DMS114 treated with DMSO at 0.1 percent for 48 hours (cell line): ENCODE measurements around the gene ARSK.
A peak's percentile ranks its signal among the peaks of the same experiment; 100 is the strongest.

Experiments
- DNase-seq: peaks from one replicate; lab custom pipeline; 2025; ENCODE audit not compliant: unreplicated experiment; lab: John Stamatoyannopoulos, UW

The ARSK gene, protein sequence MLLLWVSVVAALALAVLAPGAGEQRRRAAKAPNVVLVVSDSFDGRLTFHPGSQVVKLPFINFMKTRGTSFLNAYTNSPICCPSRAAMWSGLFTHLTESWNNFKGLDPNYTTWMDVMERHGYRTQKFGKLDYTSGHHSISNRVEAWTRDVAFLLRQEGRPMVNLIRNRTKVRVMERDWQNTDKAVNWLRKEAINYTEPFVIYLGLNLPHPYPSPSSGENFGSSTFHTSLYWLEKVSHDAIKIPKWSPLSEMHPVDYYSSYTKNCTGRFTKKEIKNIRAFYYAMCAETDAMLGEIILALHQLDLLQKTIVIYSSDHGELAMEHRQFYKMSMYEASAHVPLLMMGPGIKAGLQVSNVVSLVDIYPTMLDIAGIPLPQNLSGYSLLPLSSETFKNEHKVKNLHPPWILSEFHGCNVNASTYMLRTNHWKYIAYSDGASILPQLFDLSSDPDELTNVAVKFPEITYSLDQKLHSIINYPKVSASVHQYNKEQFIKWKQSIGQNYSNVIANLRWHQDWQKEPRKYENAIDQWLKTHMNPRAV

DNA sequence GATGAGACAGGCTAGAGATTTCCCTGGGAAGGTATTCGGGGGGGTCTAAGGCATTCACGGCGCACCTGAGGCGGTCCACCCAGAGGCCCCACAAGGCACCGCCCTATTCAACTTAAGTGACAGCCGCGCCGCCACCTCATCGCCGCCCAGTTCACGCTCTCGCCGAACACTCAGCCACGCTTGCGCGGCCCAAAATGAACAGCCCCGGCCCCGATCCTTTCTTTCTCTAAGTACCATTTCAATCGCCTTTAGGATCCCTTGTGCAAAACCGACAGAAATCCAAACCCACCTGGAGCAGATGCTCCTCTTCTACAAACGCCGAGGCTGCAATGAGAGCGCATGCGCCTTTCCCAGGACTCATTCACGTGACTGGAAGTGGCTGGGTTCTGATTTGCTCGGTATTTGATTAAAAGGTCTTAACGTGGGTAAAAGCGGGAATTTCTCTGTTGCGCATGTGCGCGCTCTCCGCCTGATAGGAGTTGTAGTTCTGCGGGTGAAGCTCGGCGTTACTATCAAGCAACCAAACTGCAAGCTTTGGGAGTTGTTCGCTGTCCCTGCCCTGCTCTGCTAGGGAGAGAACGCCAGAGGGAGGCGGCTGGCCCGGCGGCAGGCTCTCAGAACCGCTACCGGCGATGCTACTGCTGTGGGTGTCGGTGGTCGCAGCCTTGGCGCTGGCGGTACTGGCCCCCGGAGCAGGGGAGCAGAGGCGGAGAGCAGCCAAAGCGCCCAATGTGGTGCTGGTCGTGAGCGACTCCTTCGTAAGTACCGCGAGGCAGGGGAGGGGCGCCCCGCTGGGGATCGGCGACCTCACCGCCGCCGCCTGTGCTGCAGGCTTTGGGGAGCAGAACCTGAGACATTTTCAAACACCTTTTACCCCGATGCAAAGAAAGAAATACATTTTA, at the start of gene ARSK, which contains the start of gene SKIC3:
Gene ARSK, plus strand, starts transcription at position 455 of the 902 bp plus-strand sequence. Its CDS starts 178 bp downstream, at position 633.
Gene SKIC3, minus strand, starts transcription at position 331 of the 902 bp plus-strand sequence. CDS start 7,827 bp downstream, outside the sequence.
- DNase-seq = peak; percentile 98

DNA sequence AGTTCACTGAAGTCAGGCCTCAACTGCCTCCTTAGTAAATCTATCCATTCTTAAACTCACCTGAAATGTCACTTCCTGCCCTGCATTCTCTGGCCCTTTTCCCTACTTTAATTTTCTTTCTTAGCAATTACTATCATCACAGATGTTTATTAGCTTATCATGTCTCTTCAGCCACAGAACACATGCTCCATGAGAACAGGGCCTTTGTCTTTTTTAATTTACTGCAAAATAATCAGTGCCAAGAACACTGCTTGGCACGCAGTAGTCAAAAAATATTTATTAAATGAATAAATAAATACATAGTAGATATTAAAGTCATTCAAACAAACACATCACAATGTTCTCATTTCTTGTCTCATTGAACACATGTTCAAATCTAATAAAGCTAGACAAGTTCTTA, 46.4 kb upstream of the ARSK start:
- DNase-seq = no peak

DNA sequence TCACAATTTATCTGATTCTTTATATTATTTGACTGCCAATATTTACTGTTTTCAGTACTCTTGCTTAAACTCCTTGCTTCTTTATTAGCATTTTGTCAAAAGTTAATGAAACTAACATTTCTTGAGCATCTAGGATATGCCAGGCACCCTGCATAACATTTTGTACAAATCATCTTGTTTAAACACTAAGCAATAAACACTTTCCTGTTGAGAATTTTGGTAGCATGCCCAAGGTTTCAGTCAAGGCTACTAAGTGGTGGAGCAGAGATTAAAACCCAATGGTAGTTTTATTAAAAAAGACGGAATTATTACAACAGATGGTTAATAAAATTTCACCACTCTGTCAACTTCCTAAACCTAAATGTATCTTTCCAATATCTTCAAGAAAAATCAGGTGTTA, 43.3 kb upstream of the ARSK start:
- DNase-seq = no peak

DNA sequence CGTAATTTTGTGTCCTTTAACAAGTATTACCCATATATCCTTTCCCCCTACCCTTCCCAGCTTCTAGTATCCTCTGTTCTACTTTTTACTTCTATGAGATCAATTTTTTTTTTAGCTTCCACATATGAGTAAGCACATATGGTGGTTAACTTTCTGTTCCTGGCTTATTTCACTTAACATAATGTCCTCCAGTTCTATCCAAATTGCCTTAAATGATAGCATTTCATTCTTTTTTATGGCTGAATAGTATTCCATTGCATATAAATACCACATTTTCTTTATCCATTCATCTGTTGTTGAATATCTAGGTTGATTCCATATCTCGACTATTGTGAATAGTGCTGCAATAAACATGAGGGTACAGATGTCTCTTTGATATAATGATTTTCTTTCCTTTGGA, 36.5 kb upstream of the ARSK start:
- no peak for DNase-seq

GRCh38 chr5:95519151-95519550, 35.8 kb upstream of the ARSK start:
- DNase-seq = no peak

- no peak for DNase-seq
Observed at GRCh38 chr5:95519681-95520080, 35.2 kb upstream of the ARSK start.

- DNase-seq = no peak
Observed at GRCh38 chr5:95520206-95520605, 34.7 kb upstream of the ARSK start.

DNA sequence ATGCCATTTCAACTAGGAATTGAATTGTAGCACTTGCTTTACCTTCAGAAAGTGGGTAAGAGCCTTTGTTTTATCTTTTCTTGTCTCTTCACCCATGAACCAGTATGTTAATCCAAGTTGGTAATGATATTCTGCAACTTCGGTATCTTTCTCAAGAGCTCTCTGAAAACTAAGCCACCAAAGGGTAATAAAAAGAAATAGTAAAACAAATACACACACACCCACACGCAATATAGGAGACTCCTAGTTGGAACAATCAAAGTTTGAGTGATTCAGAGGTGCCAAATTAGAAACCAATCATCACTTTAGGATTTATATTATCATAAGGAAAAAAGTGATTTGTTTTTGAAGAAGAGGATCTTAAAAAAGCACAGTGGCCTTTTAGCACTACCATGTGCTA, 30.5 kb upstream of the ARSK start:
- no peak for DNase-seq

GRCh38 chr5:95526871-95527270, 28.0 kb upstream of the ARSK start:
- no peak for DNase-seq

DNA sequence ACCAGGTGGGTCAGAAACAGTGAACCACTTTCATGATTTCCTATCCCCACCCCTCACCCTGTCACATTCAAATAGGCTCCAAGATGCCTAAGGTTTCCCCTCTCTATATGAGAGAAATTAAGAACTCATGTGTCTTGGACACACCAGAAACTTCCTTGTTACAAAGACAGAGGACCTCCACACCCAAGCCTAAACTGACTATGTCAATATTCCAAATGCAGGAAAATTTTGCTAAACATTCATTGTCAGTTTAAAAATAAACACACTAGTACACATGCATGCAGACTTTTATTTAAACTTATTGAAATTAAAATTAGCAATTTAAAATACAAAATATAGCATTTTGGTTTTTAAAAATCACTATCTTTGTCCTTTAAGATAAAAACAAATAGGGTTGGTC, 26.3 kb upstream of the ARSK start:
- no peak for DNase-seq

DNA sequence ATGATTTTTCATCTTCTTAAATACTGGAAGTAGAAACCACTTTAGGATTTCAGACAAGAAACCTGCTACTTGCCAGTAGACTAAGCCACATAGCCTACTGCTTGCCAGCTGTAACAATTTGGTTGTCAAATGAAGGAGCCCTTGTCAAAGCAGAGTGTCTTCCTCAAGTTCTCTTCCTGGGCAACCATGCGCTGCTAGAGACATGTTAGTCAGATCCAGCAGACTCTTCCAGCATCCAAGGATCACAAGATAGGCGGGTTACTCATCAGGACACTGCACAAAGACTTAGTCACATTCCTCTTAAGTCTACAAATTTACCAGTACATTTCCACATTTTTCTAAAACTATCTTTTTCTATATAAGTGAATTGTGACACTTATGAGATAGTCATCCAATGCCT, 24.5 kb upstream of the ARSK start:
- no peak for DNase-seq

- no peak for DNase-seq
Observed at GRCh38 chr5:95531491-95531890, 23.4 kb upstream of the ARSK start.

- no peak for DNase-seq
Observed at GRCh38 chr5:95532415-95532814, 22.5 kb upstream of the ARSK start.

- no peak for DNase-seq
Observed at GRCh38 chr5:95533106-95533505, 21.8 kb upstream of the ARSK start.

- DNase-seq = no peak
Observed at GRCh38 chr5:95533761-95534160, 21.1 kb upstream of the ARSK start.

DNA sequence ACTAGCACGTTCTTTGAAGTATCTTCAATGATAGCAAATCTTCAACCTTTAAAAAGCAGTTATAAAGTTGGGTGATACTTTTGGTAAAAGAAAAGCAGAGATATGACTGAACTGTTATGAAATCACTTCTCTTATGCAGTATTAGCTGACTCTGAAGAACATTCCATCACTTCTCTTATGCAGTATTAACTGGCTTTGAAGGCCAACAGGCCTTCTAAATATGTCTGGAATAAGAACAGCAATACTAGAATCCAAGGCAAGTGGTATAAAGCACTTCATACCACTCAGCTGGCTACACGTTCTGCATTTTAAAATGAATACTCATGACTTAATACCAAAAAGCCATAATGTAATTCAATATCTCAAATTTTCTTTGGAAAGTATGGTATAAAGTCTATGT, 17.4 kb upstream of the ARSK start:
- DNase-seq = no peak

- no peak for DNase-seq
Observed at GRCh38 chr5:95543017-95543705, 11.7 kb upstream of the ARSK start.

- DNase-seq = no peak
Observed at GRCh38 chr5:95549030-95549429, 5.9 kb upstream of the ARSK start.

GRCh38 chr5:95554331-95554646, 612 bp upstream of the ARSK start:
- DNase-seq = no peak

DNA sequence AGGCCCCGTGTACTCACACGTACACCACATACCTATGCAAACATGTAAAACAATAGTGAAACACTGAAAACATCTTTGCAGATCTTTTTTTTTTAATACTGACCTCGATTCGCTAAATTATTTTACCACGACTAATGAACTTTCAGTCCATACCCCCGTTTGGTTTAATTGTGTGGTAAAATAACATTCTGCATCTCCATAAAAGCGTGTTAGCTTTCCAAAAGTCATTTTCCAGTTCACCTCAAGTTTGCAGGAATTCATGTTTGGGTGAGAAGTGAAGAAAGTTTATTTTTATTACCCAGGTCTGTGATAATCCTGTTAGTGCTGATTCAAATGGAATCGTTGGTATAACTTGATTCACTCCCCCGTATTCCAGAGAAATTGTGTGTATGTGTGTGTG, 652 bp downstream of the ARSK start:
- DNase-seq = no peak

DNA sequence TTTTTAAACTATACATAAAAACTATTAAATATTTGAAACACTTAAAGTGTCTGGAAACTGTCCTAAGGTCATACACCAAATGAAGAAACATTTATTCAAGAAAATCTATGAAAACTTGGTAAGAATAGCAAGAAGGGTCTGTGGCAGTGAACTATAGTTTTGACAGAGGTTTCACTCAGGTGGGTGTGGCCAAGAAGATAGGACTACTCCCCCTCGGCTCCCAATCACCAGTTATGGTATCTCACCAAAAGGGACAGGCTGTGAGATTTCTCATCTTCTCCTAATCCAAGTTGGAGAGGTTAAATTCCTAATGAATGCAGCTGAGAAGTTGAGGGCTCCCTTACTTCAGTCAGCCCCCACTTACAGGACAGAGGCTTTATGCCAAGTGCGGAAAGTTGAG, 2.9 kb downstream of the ARSK start:
- DNase-seq = no peak
